HG03565 (cell line): ENCODE measurements around the gene SGCA.

Experiments
- ATAC-seq: cut with Tn5 transposase; IDR thresholded peaks from one replicate; pipeline ENCODE4 v1.9.1; 2021; ENCODE audit warnings: mild to moderate bottlenecking, moderate library complexity; ENCODE audit not compliant: unreplicated experiment

Gene SGCA

DNA sequence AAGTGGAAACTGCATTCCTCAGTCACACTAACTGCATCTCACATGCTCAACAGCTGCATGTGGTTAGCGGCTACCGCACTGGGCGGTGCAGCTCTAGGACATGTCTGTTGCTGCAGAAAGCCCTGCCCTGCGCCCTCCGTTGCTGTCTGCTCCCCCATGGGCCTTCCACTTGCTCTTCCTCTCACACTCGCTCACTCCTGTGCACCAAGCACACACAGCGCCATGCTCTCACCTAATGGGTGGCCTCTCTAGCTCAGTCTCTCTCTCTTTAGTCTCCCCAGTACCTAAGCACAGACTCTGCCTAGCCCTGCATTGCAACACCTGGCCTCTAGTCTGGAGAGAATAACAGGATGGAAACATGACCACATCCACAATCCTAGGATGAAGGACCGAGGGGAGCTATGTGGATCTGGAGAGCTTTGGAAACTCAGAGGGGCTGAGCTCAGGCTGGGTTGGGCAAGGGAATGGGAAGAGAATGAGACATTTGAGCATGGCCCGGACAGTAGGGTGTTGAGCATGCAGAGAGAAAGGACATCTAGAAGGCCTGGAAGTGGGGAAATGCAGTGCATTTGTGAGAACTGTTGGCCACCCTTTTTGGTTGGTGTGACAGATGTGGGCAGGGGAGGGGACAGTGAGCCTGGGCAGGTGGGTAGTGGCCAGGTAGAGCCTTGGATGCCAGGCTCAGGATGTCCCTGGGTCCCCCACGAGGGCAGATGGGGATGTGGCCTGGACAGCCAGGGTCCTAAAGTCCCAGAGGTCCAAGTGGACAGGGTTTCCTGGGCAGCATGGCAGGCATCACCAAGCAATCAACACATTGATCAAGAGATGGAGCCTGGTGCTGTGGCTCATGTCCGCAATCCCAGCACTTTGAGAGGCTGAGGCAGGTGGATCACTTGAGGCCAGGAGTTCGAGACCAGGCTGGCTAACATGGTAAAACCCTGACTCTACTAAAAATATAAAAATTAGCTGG is 16.1 kb downstream of the SGCA start:
- no peak for ATAC-seq

DNA sequence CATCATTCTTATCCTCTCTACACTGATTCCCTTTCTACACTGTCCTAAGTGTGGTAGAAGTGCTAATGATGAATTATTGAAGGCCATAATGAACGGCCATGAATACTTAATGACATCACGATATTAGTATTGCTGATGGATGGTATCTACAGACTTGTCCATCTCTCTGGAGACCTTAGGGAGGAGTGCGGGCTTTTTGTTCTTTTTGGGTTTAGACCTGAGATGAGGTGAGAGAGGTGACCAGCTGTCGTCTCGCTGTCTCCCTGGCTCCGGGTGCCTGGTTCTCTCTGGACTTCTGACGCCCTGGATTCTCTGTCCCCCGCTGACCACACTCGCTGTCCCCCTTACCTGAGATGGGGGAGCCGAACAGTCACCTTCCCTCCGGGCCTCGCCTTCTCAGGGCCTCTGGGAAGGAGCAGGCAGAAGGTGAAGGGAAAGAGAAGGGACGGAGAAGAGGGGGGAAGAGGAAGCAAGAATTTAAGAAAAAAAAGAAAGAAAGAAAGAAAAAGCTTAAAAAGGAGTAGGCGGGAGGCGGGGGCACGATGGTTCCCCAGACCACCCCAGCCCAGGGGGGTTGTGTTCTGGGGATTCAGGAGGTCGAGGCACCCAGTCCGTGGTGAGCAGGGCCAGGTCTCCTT is 17.1 kb downstream of the SGCA start:
- ATAC-seq = no peak

DNA sequence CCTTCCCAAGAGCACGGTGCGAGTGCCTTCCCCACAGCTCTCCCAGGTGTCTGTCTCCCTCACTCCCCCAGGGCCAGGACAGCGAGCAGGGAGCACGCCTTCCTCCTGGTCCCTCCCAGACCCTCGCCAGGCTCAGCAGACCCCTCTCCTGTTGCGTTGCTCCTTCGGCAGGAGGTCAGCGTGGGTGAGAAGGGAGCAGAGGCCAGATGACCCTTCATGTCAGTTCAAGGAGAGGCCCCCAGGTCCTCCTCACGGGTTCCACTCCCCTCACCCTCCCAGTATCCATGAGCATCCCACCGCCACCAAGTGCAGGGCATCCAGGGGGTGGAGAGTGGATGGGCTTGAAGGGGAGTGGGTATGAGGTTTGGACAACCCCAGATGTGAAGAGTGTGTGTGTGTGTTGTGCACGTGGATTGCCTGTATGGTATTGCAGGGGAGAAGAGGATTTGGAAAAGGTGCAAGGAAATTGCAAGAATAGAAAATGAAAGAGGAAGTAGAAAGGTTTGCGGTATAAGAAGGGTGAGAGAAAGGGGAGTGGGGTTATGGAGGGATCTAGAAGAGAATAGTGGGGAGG is 17.7 kb downstream of the SGCA start:
- no peak for ATAC-seq

DNA sequence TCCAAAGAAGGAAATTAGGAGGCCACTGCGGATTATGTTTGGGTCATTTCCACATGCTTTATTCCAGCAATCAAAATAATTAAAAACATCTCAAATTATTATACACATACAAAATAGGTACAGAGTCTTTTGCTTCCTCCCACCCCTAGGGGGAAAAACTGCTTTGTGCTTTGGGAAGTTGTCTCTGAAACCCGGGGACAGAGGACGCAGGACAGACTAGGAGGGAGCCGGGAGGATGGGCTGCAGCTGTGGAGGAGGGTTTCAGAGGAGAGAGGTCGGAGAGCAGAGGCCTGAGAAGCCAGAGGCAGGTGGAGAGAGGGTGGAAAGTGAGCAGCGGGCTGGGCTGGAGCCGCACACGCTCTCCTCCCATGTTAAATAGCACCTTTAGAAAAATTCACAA is 18.3 kb downstream of the SGCA start:
- no peak for ATAC-seq

DNA sequence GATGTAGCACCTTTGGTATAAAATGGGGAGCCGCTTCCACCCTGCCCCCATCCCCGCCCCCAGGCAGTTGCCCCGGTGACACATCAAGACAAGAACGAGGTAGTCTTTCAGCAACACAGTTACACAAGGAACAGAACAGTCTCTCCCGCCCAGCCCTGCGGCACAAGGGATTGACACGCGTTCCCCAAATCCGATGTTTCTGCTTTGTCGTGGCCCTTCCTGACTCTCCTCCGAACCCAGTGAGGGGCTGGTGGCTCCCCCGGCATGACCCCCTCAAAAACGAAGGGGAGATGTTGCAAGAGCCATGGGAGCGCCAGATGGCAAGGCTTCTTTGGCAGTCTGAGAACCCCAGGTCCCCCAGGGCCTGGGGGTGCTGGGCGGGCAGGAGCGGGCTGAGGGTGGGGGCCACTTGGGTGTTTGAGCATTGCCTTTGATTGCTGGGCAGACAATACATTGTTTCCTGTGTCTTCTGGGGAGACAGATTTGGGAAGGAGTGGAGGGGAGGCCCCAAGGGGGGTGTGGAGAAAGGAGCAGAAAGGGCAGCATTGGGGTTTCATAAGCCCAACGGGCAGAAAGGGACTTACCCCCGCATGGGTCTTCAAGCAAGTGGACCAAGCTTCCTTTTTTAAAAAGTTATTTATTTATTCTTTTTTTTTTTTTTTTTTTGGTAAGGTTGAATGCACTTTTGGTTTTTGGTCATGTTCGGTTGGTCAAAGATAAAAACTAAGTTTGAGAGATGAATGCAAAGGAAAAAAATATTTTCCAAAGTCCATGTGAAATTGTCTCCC is 19.0 kb downstream of the SGCA start:
- ATAC-seq = no peak

DNA sequence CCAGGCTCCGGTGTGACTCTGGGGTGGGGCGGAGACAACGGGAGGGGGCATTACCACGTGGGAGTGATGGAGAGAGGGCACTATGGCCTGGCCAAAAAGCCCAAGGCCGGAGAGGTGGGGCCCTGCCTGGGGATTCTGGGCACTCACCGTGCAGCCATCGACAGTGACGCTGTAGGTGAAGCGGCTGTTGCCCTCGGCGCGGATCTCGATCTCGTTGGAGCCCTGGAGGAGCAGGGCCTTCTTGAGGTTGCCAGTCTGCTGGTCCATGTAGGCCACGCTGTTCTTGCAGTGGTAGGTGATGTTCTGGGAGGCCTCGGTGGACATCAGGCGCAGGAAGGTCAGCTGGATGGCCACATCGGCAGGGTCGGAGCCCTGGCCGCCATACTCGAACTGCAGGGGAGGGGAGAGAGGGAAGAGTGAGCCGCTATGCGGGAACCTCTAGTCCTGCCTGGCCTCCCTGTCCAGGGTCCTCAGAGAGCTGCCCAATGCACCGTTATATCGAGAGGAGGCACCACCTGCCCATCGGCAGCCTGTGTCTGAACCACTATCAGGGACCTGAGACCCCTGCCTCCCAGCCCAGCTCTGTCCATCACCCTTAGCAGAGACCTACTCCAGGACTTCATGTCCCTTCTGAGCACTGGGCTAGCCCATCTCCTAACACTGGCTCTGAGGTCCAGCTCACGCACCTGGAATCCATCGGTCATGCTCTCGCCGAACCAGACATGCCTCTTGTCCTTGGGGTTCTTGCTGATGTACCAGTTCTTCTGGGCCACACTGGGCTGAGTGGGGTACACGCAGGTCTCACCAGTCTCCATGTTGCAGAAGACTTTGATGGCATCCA is 20.0 kb downstream of the SGCA start:
- ATAC-seq = no peak

DNA sequence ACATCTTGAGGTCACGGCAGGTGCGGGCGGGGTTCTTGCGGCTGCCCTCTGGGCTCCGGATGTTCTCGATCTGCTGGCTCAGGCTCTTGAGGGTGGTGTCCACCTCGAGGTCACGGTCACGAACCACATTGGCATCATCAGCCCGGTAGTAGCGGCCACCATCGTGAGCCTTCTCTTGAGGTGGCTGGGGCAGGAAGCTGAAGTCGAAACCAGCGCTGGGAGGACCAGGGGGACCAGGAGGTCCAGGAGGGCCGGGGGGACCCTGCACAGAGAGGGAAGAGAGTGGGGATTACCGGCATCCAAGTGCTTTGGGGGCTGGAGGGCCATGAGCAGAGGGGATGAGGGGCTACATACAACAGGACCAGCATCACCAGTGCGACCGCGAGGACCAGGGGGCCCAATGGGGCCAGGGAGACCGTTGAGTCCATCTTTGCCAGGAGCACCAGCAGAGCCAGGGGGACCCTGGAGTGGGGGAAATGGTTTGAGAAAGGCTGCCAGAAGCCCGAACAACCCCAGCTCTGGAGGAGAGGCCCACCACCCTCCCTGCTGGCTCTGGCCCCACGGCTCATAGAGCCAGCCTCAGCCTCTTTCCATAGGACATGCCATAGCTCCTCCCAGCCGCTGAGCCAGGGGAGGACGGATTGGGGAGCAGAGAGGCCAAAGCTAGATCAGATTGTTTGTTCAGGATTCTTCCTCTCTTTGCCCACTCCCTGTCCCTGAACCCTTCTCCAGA is 21.0 kb downstream of the SGCA start:
- no peak for ATAC-seq

DNA sequence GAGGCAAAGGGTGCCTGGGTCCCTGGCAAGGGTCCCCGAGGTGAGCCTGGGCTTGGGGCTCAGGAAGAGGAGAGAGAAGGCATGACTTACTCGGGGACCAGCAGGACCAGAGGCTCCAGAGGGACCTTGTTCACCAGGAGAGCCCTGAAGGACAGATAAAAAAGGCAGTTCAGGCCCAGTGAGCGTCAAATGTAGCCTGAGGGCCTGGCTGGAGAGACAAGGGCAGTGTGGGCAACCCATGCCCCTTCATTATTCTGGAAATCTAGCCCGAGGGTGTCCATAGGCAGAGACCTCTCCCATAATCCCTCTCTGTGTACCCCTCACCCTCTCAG is 21.6 kb downstream of the SGCA start:
- no peak for ATAC-seq

DNA sequence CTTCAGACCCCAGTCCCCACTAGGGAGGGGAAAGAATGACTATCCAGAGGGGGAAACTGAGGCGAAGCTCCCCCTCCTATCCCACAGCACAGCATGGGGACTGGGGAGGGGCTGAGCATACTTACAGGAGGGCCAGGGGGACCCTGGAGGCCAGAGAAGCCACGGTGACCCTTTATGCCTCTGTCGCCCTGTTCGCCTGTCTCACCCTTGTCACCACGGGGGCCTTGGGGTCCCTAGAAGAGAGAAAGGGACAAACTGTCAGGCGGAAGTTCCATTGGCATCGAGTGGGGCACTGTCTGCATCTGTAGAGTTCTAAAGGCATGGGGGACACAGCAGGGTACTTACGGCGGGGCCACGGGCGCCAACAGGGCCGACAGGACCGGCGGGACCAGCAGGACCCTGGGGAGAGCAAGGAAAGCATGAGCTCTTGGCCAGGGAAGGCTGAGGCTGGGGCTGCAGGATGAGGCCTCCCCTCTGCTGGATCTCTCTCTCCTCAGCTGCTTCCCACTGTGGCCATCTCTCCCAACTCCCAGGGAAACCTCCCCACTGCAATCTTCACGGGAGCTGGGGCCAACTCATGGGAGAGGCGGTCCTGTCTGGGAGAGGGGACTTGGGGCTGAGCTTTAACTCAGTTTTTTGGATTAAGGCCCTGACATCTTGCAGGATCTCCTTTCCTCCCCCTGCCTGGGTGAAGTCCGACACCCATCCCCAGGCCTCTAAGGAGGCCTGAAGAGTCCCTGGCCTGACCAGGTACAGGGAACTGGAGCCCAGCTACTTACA is 22.1 kb downstream of the SGCA start:
- ATAC-seq = no peak

DNA sequence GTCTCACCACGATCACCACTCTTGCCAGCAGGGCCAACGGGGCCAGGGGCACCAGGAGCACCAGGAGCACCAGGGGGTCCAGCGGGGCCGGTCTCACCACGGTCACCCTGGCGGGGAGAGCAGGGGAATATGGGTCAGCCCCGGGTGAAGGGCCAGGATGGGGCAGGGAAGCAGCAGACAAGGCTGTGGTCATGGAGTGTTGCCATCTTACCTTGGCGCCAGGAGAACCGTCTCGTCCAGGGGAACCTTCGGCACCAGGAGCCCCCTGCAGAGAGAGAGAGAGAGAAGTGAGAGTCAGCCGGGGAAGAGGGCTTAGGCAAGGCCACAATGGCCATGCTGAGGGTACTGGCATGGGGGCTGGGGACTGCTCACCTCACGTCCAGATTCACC is 22.7 kb downstream of the SGCA start:
- ATAC-seq = no peak

DNA sequence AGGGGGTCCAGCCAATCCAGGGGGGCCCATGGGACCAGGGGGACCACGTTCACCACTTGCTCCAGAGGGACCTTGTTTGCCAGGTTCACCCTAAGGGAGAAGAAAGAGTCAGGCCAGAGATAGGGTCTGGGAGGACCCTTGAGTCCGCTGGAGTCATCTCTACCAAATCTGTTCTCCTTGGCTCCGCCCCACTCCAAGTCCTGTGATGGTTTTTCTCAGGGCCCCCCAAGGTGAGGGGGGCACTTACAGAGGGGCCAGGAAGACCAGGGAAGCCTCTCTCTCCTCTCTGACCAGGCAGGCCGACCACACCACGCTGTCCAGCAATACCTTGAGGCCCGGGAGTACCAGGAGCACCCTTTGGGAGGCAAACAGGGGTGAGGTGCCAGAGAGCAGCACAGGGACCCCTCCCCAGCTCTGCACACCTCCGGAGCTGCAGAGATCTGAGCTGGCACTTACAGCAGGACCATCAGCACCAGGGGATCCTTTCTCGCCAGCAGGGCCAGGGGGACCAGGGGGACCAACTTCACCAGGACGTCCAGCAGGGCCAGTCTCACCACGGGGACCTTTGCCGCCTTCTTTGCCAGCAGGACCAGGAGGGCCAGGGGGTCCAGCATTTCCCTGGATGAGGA is 23.2 kb downstream of the SGCA start:
- ATAC-seq = no peak

DNA sequence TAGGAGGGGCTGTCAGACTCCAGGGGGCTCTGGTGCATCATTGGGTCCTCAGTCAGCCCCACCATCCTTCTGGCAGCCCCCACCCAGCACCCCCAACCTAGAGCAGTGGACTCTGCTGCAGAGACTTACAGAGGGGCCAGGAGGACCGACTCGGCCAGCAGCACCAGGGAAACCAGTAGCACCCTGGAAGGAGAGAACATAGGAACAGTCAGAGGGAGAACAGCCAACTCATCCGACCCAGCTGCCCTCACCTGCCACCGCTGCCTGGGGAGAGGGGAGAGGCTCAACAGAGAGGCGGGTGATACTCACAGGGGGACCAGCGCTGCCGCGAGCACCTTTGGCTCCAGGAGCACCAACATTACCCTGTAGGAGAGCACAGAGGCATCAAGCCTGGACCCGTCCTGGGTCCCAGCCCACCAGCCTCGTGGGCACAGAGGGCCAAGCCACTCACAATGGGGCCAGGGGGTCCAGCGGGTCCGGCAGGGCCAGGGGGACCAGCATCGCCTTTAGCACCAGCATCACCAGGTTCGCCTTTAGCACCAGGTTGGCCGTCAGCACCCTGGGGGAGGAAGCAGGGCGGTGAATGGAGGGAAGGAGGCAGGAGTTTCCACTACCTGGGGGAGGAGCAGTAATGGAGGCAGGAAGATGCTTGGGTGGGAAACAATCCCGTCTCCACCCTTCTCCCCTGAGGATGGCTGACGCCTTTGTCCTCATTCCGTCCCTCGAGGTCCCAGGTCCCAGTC is 23.9 kb downstream of the SGCA start:
- no peak for ATAC-seq

DNA sequence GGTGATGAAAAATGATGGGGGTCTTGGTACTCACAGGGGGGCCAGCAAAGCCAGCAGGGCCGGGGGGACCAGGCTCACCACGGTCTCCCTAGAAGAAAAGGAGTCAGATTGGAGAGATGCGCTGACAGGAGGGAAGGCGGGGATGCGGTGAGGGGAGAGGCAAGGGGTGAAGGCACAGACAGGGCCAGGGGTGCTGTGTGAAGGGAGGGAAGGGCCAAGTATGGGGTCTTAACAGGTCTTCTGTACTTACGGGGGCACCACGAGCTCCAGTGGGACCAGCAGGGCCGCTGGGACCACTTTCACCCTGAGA is 24.4 kb downstream of the SGCA start:
- no peak for ATAC-seq

DNA sequence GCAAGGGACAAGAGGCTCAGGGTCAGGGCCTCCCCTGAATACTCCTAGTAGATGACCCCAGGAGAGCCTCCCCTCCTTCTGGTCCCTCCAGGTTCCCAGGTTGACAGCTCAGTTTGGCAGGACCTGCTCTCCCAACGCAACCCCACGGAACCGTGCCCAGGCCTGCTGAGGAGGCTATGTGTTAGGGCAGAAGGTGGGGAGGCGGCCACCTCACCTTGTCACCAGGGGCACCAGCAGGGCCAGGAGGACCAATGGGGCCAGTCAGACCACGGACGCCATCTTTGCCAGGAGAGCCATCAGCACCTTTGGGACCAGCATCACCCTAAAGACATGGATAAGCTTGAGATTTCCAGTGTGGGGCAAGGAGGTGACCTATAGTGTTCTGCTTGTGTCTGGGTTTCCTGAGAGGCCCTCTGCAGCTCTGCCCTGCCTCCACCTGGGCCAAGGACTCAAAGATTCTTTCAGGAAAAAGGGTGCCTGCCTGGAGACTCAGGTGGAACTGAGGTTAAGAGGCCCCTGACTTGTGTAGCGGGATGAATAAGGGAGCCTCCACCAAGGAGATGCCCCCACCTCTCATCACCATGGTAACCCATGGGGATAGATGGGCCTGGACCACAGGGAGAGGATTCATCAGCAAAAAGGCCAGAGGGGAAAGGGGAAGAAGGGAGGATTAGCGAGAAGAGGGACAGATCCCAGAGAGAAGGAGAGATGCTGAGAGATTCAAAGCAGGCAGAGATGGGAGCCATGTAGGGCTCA is 25.0 kb downstream of the SGCA start:
- no peak for ATAC-seq

DNA sequence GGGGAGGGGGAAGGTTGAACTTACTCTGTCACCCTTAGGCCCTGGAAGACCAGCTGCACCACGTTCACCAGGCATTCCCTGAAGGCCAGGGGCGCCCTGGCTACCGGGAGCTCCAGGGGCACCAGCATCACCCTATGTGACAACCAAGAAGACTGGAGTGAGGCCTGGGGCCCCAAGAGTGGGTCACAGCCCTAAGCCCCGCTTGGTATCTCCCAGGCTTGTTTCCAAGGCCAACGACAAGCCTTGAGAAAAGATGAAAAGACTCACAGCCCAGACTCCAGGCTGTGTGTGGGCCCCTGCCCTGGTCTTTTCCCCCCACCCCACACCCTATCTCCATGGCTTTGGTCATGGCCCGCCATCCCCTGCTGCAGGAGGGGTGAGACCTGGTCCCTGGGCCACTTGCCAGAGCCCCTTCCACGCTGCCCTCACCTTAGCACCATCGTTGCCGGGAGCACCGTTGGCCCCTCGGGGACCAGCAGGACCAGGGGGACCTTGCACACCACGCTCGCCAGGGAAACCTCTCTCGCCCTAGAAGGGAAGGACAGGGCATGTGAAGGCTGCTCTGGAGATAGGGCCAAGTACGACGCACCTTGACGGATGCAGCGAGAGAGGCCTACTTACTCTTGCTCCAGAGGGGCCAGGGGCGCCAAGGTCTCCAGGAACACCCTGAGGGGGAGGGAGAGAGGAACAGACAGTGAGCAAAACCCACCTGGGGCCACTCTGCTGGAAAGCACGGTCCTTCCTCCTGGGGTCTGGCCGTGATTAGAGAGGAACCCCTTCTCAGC is 25.7 kb downstream of the SGCA start:
- no peak for ATAC-seq

DNA sequence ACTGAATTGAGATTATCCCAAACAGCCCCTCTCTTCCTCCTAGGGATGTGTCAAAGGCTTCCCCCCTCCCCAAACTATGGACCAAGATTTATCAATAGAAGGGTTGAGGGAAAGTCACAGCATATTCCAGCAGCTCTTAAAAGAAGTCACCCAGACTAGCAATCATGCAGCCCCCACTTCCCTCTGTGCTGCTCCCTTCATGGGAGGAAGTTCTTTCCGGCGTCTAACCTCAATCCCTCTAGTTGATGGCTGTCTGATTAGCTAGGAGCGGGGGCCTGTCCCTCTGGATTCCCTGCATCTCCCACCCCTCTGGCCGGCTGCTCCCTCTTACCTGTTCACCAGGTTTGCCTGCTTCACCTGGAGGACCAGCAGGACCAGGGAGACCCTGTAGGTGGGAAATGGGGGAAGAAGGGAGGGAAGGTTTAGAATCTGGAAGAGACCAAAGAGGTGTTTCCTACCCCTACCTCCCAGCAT is 26.4 kb downstream of the SGCA start:
- no peak for ATAC-seq
